Stimulated activated CD4-positive, alpha-beta T cell treated with anti-CD3 and anti-CD28 coated beads, Interleukin-4, amount 100 ng/mL, for 24 hours (primary cell): ENCODE measurements around the gene MEAF6.
A peak's percentile ranks its signal among the peaks of the same experiment; 100 is the strongest.
"Not testable (repeated sequence)": the region's sequence is repeated elsewhere in the genome, so short reads cannot be mapped to it uniquely, and the experiment has no call there.

Experiments used
- DNase-seq: peaks from one replicate; pipeline ENCODE4 v3.0.0-alpha.2; 2020

The MEAF6 gene

GRCh38 chr1:37514350-37515184, at the start of gene MEAF6:
TSS of gene MEAF6 (minus strand) at chr1:37514766. CDS start at chr1:37514746, 20 bp downstream.
- DNase-seq = peak; percentile 81

DNA sequence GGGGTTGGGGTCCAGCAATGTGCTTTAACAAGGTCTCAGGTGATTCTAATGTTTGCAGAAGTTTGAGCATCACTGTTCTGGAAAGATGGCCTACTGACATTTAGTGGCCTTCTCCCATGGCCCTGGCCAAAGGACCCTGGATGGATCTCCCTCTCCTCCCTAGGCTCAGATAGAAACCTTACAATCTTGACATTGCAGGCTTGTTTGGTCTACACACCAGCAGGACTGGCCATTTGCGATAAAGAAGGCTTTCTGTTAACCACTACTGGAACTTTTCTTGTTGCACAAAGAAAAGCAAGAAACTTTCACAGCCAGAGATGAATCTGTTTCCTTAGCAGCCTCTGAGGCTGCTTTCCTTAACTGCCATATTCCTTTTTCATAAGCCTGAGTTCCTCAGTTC, 48.4 kb upstream of the MEAF6 start:
- no peak for DNase-seq

- peak; percentile 27 for DNase-seq
Measured at GRCh38 chr1:37561133-37562132, 46.9 kb upstream of the MEAF6 start.

DNA sequence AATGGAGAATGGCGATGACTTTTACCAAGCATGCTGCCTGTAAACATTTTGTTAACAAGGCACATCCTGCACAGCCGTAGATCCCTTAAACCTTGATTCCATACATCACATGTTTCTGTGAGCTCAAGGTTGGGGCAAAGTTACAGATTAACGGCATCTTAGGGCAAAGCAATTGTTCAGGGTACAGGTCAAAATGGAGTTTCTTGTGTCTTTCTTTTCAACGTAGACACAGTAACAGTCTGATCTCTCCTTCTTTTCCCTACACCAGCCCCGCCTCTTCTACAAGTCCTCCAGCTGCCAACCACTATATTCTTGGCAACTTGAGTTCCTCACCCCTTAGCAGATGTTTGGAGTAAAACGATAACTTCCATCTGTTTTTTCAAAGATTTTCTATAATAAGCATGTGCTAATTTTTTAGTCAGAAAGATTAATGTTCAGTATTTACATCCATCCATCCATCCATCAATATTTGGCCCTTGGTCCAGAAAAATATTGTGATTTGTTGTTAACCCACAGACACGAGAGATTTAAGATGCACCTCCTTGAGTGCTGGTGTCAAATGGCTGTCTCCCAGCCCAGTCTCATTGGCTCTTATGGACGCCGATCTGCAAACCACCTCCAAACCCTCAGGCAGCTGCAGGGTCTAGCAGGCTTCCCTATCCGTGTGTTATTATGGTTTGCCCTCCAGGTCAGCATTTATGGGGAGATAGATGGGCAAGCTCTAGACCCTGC, 46.0 kb upstream of the MEAF6 start:
- DNase-seq = no peak

DNA sequence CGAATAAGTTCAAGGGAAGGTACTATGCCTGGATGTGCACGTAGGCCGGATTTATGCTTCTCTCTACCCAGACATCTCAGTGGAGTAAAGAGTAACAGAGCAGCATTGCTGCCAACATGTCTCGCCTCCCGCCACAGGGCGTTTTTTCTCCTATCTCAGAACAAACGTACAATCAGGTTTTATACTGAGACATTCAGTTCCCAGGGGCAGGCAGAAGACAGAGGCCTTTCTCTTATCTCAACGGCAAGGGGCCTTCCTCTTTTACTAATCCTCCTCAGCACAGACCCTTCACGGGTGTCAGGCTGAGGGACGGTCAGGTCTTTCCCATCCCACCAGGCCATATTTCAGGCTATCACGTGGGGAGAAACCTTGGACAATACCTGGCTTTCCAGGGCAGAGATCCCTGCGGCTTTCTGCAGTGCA, 45.4 kb upstream of the MEAF6 start:
- DNase-seq = not testable (repeated sequence)

- DNase-seq = no peak
Measured at GRCh38 chr1:37559080-37559479, 44.5 kb upstream of the MEAF6 start.

- no peak for DNase-seq
Measured at GRCh38 chr1:37558411-37558810, 43.8 kb upstream of the MEAF6 start.

- no peak for DNase-seq
Measured at GRCh38 chr1:37557402-37557801, 42.8 kb upstream of the MEAF6 start.

DNA sequence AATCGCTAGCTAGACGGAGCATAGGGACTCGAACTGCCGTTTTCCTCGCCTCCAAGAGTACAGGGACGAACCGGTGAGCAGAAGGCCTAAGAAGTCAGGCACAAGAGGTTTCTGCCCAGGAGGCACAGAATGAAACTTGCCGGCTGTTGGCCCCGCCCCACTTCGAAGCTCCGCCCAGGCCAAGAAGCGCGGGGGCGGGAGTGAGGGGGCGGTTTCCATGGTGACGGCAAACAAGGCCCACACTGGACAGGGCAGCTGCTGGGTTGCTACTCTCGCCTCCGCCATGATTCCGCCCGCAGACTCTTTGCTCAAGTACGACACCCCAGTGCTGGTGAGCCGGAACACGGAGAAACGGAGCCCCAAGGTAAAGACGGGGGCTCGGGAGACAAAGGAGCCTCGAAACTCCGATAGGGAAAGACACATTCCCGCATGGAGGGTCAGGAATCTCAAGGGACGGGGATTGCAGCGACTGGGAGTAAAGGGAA, 42.2 kb upstream of the MEAF6 start, which contains the start of gene DNALI1:
Gene DNALI1 (plus strand): TSS at position 229 of the 485 bp plus-strand sequence. CDS start 55 bp downstream, at position 284.
- DNase-seq = no peak

DNA sequence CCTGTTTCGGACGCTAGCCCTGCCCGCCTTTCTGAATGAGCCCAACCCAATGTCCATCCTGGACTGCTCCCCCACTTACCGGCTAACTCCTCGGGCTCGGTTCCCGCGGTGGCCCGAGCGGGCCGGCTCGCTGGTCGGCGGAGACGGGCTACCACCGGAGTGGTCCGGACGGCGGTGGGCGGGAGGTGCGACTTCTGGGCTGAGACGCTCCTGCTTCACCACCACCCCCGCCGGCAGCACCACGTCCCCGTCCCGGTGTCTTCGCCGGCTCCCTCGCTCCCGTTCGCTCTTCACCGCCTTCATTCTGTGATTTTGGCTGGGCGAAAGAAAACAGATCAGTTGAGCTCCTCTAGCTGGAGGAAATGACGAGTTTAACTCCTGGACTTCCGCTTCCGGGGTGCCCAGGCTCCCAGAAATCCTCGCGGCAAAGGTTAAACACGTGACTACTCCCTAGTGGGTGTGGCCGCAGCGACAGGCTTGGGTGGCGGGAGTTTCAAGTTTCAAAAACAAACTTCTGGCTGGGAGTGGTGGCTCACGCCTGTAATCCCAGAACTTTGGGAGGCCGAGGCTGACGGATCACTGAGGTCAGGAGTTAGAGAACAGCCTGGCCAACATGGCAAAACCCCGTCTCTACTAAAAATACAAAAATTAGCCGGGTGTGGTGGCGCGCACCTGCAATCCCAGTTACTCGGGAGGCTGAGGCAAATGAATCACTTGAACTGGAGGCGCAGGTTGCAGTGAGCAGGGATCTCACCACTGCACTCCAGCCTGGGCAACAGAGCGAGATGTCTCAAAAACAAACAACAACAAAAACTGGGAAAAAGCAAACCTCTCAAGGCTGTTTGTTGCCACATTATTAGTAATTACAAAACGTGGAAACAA, 39.6 kb upstream of the MEAF6 start, which contains the start of gene SNIP1:
Gene SNIP1 (minus strand): TSS at position 367 of the 882 bp plus-strand sequence. CDS start 64 bp downstream, at position 303.
- peak; percentile 93 for DNase-seq

GRCh38 chr1:37553598-37553926, 39.0 kb upstream of the MEAF6 start:
- peak; percentile 6 for DNase-seq

- no peak for DNase-seq
Measured at GRCh38 chr1:37549341-37549740, 34.8 kb upstream of the MEAF6 start.

DNA sequence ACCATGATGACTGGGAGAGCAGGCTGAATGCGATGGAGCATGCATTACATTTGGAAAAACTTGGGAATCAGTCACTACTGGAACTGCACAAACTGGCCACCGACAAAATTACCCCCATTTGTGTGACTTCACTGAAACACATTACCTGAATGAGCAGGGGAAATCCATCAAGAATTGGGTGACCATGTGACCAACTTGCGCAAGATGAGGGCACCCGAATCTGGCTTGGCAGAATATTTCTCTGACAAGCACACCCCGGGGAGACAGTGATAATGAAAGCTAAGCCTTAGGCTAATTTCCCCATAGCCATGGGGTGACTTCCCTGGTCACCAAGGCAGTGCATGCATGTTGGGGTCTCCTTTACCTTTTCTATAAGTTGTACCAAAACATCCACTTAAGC, 30.5 kb upstream of the MEAF6 start:
- no peak for DNase-seq

GRCh38 chr1:37544530-37544929, 30.0 kb upstream of the MEAF6 start:
- no peak for DNase-seq

GRCh38 chr1:37540036-37540785, 25.6 kb upstream of the MEAF6 start:
- no peak for DNase-seq

DNA sequence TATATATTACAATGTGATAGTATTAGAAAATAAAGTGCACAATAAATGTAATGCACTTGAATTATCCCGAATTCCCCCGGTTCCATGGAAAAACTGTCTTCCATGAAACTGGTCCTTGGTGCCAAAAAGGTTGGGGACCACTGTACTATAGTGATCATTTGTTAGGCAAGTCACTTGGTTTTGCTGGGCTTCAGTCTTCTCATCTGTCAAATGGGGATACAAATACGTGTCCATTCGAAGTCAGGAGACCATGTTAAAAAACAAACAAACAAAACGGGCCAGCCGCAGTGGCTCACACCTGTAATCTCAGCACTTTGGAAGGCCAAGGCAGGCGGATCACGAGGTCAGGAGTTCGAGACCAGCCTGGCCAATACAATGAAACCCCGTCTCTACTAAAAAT, 24.6 kb upstream of the MEAF6 start:
- not testable (repeated sequence) for DNase-seq

- DNase-seq = no peak
Measured at GRCh38 chr1:37537378-37537777, 22.8 kb upstream of the MEAF6 start.

- no peak for DNase-seq
Measured at GRCh38 chr1:37533317-37534093, 18.9 kb upstream of the MEAF6 start.

GRCh38 chr1:37532418-37533156, 18.0 kb upstream of the MEAF6 start:
- DNase-seq = not testable (repeated sequence)
